Astrocyte (in vitro differentiated cells and primary cell): ENCODE data around the gene CDK15. TPM values are rescaled to one million over a fixed set of nuclear protein-coding genes. Genes with fewer than 3 reads are reported as not detected.

Experiments used
- DNase-seq: peaks from one replicate; pipeline ENCODE4 v3.0.0-alpha.2; 2010; ENCODE audit warnings: low read depth
- FAIRE-seq: peaks from 2 replicates; lab custom pipeline; 2011; peaks lifted over from hg19 to GRCh38; lab: Jason Lieb, UNC
- H2AFZ ChIP-seq: 2 replicates; pipeline ENCODE4 v1.6.0; 2012; ENCODE audit warnings: low read depth, low read length, inconsistent platforms
- H3K27ac ChIP-seq: 2 replicates; pipeline ENCODE4 v1.5.1; 2011; ENCODE audit warnings: low read depth, low read length, inconsistent platforms
- H3K27me3 ChIP-seq: 2 replicates; pipeline ENCODE4 v1.6.0; 2011; ENCODE audit warnings: low read length, inconsistent platforms; ENCODE audit not compliant: insufficient read depth
- H3K36me3 ChIP-seq: 2 replicates; pipeline ENCODE4 v1.5.1; 2011; ENCODE audit warnings: low read length, inconsistent platforms; ENCODE audit not compliant: insufficient read depth
- H3K4me1 ChIP-seq: 2 replicates; pipeline ENCODE4 v1.5.1; 2011; ENCODE audit warnings: low read length, inconsistent platforms; ENCODE audit not compliant: insufficient read depth
- H3K4me2 ChIP-seq: 2 replicates; pipeline ENCODE4 v1.6.0; 2012; ENCODE audit warnings: low read length, inconsistent platforms
- H3K4me3 ChIP-seq: 2 replicates; pipeline ENCODE4 v1.5.1; 2011; ENCODE audit warnings: low read depth, mild to moderate bottlenecking, low read length, inconsistent platforms; ENCODE audit not compliant: insufficient read depth
- H3K79me2 ChIP-seq: 2 replicates; pipeline ENCODE4 v1.6.0; 2012; ENCODE audit warnings: mild to moderate bottlenecking, low read length, inconsistent platforms; ENCODE audit not compliant: insufficient read depth
- H3K9ac ChIP-seq: 2 replicates; pipeline ENCODE4 v1.6.0; 2012; ENCODE audit warnings: mild to moderate bottlenecking, low read length, inconsistent platforms
- H3K9me3 ChIP-seq: 2 replicates; pipeline ENCODE4 v1.5.1; 2012; ENCODE audit warnings: low read depth, mild to moderate bottlenecking, low read length, inconsistent platforms; ENCODE audit not compliant: insufficient read depth
- H4K20me1 ChIP-seq: 2 replicates; pipeline ENCODE4 v1.6.0; 2012; ENCODE audit warnings: low read length, inconsistent platforms; ENCODE audit not compliant: insufficient read depth
- H3K27ac Mint-ChIP-seq: one replicate; pipeline ENCODE4 v1.8.0; 2021; ENCODE audit warnings: mild to moderate bottlenecking, mixed read lengths; ENCODE audit not compliant: unreplicated experiment
- H3K27me3 Mint-ChIP-seq: one replicate; pipeline ENCODE4 v1.8.0; 2021; ENCODE audit warnings: low read depth, mixed read lengths; ENCODE audit not compliant: unreplicated experiment
- H3K36me3 Mint-ChIP-seq: one replicate; pipeline ENCODE4 v1.8.0; 2021; ENCODE audit warnings: low read depth, mixed read lengths; ENCODE audit not compliant: unreplicated experiment
- H3K4me1 Mint-ChIP-seq: one replicate; pipeline ENCODE4 v1.8.0; 2021; ENCODE audit warnings: low read depth, mixed read lengths; ENCODE audit not compliant: unreplicated experiment
- H3K4me3 Mint-ChIP-seq: one replicate; pipeline ENCODE4 v1.8.0; 2021; ENCODE audit warnings: mild to moderate bottlenecking, moderate library complexity, mixed read lengths; ENCODE audit not compliant: unreplicated experiment
- H3K9me3 Mint-ChIP-seq: one replicate; pipeline ENCODE4 v1.8.0; 2021; ENCODE audit warnings: mild to moderate bottlenecking, mixed read lengths; ENCODE audit not compliant: unreplicated experiment
- CTCF ChIP-seq: IDR thresholded peaks from 2 replicates; pipeline ENCODE4 v1.5.1; 2011; ENCODE audit warnings: low read depth, mild to moderate bottlenecking, inconsistent platforms, low read length, moderate library complexity; ENCODE audit not compliant: insufficient read depth
- EZH2 ChIP-seq: IDR thresholded peaks from 2 replicates; pipeline ENCODE4 v1.6.1; 2012; ENCODE audit warnings: mild to moderate bottlenecking, low read length, inconsistent platforms; ENCODE audit not compliant: insufficient read depth
- total RNA-seq: library from RNA; stranded (reverse); gene quantifications from 2 replicates; pipeline ENCODE4 v1.2.1, GENCODE V29; 2021

CDK15 gene
- total RNA-seq, 1 donor from 2014 or later, result 6.6 TPM

GRCh38 chr2:201900362-201900761 lies 94.0 kb downstream of the CDK15 start:
- no peaks in the 10 kb centered on the region for H3K9me3 ChIP-seq
- no peak overlapping the region for H2AFZ ChIP-seq
- H3K9me3 Mint-ChIP-seq, result no peaks in the 10 kb centered on the region
- no peak overlapping the region for H3K4me3 ChIP-seq
- H3K4me1 Mint-ChIP-seq, result peaks cover 6% of the 10 kb centered on the region
- H3K9ac ChIP-seq, result no peak overlapping the region
- H3K27ac ChIP-seq, result no peak overlapping the region
- H3K27ac Mint-ChIP-seq, result no peak overlapping the region
- H3K4me1 ChIP-seq, result peaks cover 11% of the 10 kb centered on the region
- FAIRE-seq (no peak), DNase-seq (no peak)
- H3K79me2 ChIP-seq, result no peaks in the 10 kb centered on the region
- H3K36me3 Mint-ChIP-seq, result no peaks in the 10 kb centered on the region
- no peak overlapping the region for H3K4me2 ChIP-seq
- H3K4me3 Mint-ChIP-seq, result no peak overlapping the region
- H3K36me3 ChIP-seq, result no peaks in the 10 kb centered on the region
- no peaks in the 10 kb centered on the region for H3K27me3 ChIP-seq
- peaks cover 5% of the 10 kb centered on the region for H3K27me3 Mint-ChIP-seq
- TF ChIP-seq EZH2 (no peak), CTCF (no peak)
- H4K20me1 ChIP-seq, result no peaks in the 10 kb centered on the region

GRCh38 chr2:201901786-201902185 lies 95.4 kb downstream of the CDK15 start:
- TF ChIP-seq EZH2, result no peak
- no peak for TF ChIP-seq CTCF
- H3K79me2 ChIP-seq, result no peaks in the 10 kb centered on the region
- no peak overlapping the region for H3K4me3 ChIP-seq
- FAIRE-seq, result no peak
- no peaks in the 10 kb centered on the region for H3K27me3 ChIP-seq
- no peak overlapping the region for H3K4me3 Mint-ChIP-seq
- no peak overlapping the region for H3K27ac Mint-ChIP-seq
- H3K9me3 ChIP-seq, result no peaks in the 10 kb centered on the region
- peaks cover 6% of the 10 kb centered on the region for H3K4me1 Mint-ChIP-seq
- peaks cover 5% of the 10 kb centered on the region for H3K27me3 Mint-ChIP-seq
- no peak overlapping the region for H3K4me2 ChIP-seq
- no peaks in the 10 kb centered on the region for H3K9me3 Mint-ChIP-seq
- H3K4me1 ChIP-seq, result peaks cover 11% of the 10 kb centered on the region
- H3K36me3 ChIP-seq, result no peaks in the 10 kb centered on the region
- no peak overlapping the region for H3K9ac ChIP-seq
- no peak overlapping the region for H3K27ac ChIP-seq
- no peaks in the 10 kb centered on the region for H4K20me1 ChIP-seq
- H3K36me3 Mint-ChIP-seq, result no peaks in the 10 kb centered on the region
- no peak overlapping the region for H2AFZ ChIP-seq
- DNase-seq, result no peak

- Histone ChIP-seq H3K9ac (no peak overlapping the region), H3K36me3 (no peaks in the 10 kb centered on the region), H3K9me3 (no peaks in the 10 kb centered on the region), H3K4me2 (peak overlapping the region; percentile 9), H3K79me2 (no peaks in the 10 kb centered on the region), H2AFZ (peak overlapping the region; percentile 28), H3K27me3 (no peaks in the 10 kb centered on the region), H4K20me1 (no peaks in the 10 kb centered on the region), H3K4me3 (no peak overlapping the region), H3K4me1 (peaks cover 32% of the 10 kb centered on the region), H3K27ac (peak overlapping the region; percentile 12)
- TF ChIP-seq CTCF (no peak), EZH2 (no peak)
- H3K36me3 Mint-ChIP-seq, result no peaks in the 10 kb centered on the region
- no peak for DNase-seq
- no peaks in the 10 kb centered on the region for H3K27me3 Mint-ChIP-seq
- peak; percentile 26 for FAIRE-seq
- peak overlapping the region; percentile 16 for H3K27ac Mint-ChIP-seq
- H3K9me3 Mint-ChIP-seq, result no peaks in the 10 kb centered on the region
- peaks cover 24% of the 10 kb centered on the region for H3K4me1 Mint-ChIP-seq
- no peak overlapping the region for H3K4me3 Mint-ChIP-seq
Observed at GRCh38 chr2:201904538-201905420, 98.4 kb downstream of the CDK15 start.
